Measurements from ENCODE around the gene PSMB7. TPM values are rescaled to one million over a fixed set of nuclear protein-coding genes. Genes with fewer than 3 reads are reported as not detected.

Gene PSMB7
- total RNA-seq, 1 experiment from 2014 or later: 380 TPM

- Histone ChIP-seq H3K36me3 (ENCODE audit: insufficient read depth, low read length, poor library complexity, severe bottlenecking) (no peaks in the 10 kb centered on the region), H3K4me3 (ENCODE audit: low read depth, low read length, poor library complexity, severe bottlenecking) (no peak overlapping the region), H3K9me3 (ENCODE audit: low read depth, low read length, poor library complexity, severe bottlenecking) (no peaks in the 10 kb centered on the region), H3K4me1 (ENCODE audit: insufficient read depth, low read length, poor library complexity, severe bottlenecking) (no peaks in the 10 kb centered on the region), H3K27me3 (replicated peaks; ENCODE audit: insufficient read depth, low read depth, low read length, poor library complexity) (no peaks in the 10 kb centered on the region), H3K27ac (ENCODE audit: low read depth, low read length, poor library complexity, severe bottlenecking) (no peak overlapping the region)
- BruUV-seq (replicated peaks): no TSS peak
- intact Hi-C loops (cut with micrococcal nuclease; ENCODE audit: unreplicated experiment): no loop called here
- DNase-seq (ENCODE audit: low spot score): no peak
- POLR2A ChIA-PET (ENCODE audit: low non-redundant PET): no interaction called here
- CTCF ChIA-PET: no interaction called here
- TF ChIP-seq EZH2 (IDR thresholded peaks at IDR 0.05; ENCODE audit: borderline replicate concordance, low read depth, low read length, poor library complexity, severe bottlenecking): no peak
- no peak for TF ChIP-seq CTCF (conservative IDR thresholded peaks at IDR 0.05; ENCODE audit: low read depth, low read length)
These were observed 5.8 kb upstream of the PSMB7 start for GRCh38 chr9:124420991-124421543.

GRCh38 chr9:124419832-124420489 is 4.7 kb upstream of the PSMB7 start:
- BruUV-seq (replicated peaks): no TSS peak
- no peaks in the 10 kb centered on the region for H3K4me1 ChIP-seq (ENCODE audit: insufficient read depth, low read length, poor library complexity, severe bottlenecking)
- CTCF ChIA-PET: interaction anchor here (1.7 kb wide), 1 partner anchor 27 kb away, joined by 7 read pairs; no protein-coding TSS in a partner anchor
- no peak for TF ChIP-seq CTCF (conservative IDR thresholded peaks at IDR 0.05; ENCODE audit: low read depth, low read length)
- no peak for DNase-seq (ENCODE audit: low spot score)
- H3K9me3 ChIP-seq (ENCODE audit: low read depth, low read length, poor library complexity, severe bottlenecking): peaks cover 3% of the 10 kb centered on the region
- POLR2A ChIA-PET (ENCODE audit: low non-redundant PET): no interaction called here
- no peaks in the 10 kb centered on the region for H3K27me3 ChIP-seq (replicated peaks; ENCODE audit: insufficient read depth, low read depth, low read length, poor library complexity)
- intact Hi-C loops (cut with micrococcal nuclease; ENCODE audit: unreplicated experiment): loop anchor here (1.0 to 10.0 kb wide), 4 partner anchors 116 to 435 kb away; partner anchors contain the start of gene WDR38
- no peak overlapping the region for H3K27ac ChIP-seq (ENCODE audit: low read depth, low read length, poor library complexity, severe bottlenecking)
- no peaks in the 10 kb centered on the region for H3K36me3 ChIP-seq (ENCODE audit: insufficient read depth, low read length, poor library complexity, severe bottlenecking)
- no peak overlapping the region for H3K4me3 ChIP-seq (ENCODE audit: low read depth, low read length, poor library complexity, severe bottlenecking)

GRCh38 chr9:124415852-124416484 is 726 bp upstream of the PSMB7 start:
- Histone ChIP-seq H3K36me3 (ENCODE audit: insufficient read depth, low read length, poor library complexity, severe bottlenecking) (peaks cover 33% of the 10 kb centered on the region), H3K9me3 (ENCODE audit: low read depth, low read length, poor library complexity, severe bottlenecking) (peaks cover 3% of the 10 kb centered on the region), H3K4me1 (ENCODE audit: insufficient read depth, low read length, poor library complexity, severe bottlenecking) (peaks cover 20% of the 10 kb centered on the region), H3K27ac (ENCODE audit: low read depth, low read length, poor library complexity, severe bottlenecking) (no peak overlapping the region), H3K27me3 (replicated peaks; ENCODE audit: insufficient read depth, low read depth, low read length, poor library complexity) (no peaks in the 10 kb centered on the region), H3K4me3 (ENCODE audit: low read depth, low read length, poor library complexity, severe bottlenecking) (peak overlapping the region; percentile 74)
- intact Hi-C loops (cut with micrococcal nuclease; ENCODE audit: unreplicated experiment): loop anchor here (5.0 to 10.0 kb wide), 3 partner anchors 296 to 439 kb away; partner anchors contain the start of gene WDR38
- TF ChIP-seq CTCF (conservative IDR thresholded peaks at IDR 0.05; ENCODE audit: low read depth, low read length): no peak
- TF ChIP-seq EZH2 (IDR thresholded peaks at IDR 0.05; ENCODE audit: borderline replicate concordance, low read depth, low read length, poor library complexity, severe bottlenecking): no peak
- BruUV-seq (replicated peaks): no TSS peak
- ChIA-PET POLR2A (ENCODE audit: low non-redundant PET) (no interaction called here), CTCF (no interaction called here)
- DNase-seq (ENCODE audit: low spot score): no peak
